Loucy (cell line): Measurements from ENCODE around the gene U2AF2.

Experiments used
- CTCF ChIP-seq: fragments of 200-600 bp; sonication (generic); conservative IDR thresholded peaks from 2 replicates; pipeline ENCODE4 v1.5.1; 2014; ENCODE audit warnings: mild to moderate bottlenecking, antibody characterized with exemption, low read length
- EZH2phosphoT487 ChIP-seq: fragments of 200-600 bp; IDR thresholded peaks from 2 replicates; pipeline ENCODE4 v1.6.1; 2018; ENCODE audit warnings: antibody characterized with exemption, mild to moderate bottlenecking, moderate library complexity, borderline replicate concordance

GRCh38 chr19:55606817-55607216 is 48.0 kb upstream of the U2AF2 start:
- TF ChIP-seq EZH2phosphoT487 = no peak
- no peak for TF ChIP-seq CTCF
